HCT116 (cell line): ENCODE data around the gene ENPEP. TPM values are rescaled to one million over a fixed set of nuclear protein-coding genes. Genes with fewer than 3 reads are reported as not detected.

Source experiments
- ATAC-seq: fragments of 200-7000 bp; cut with Tn5 transposase; 2 replicates; pipeline ENCODE4 v1.9.1; 2020; ENCODE audit warnings: mild to moderate bottlenecking, moderate library complexity
- BruUV-seq: library from RNA; stranded (reverse); fragments of 400-500 nt; replicated peaks from 2 replicates; lab custom pipeline; 2021; lab: Mats Ljungman, UMichigan
- CTCF ChIA-PET: fragments of 300-600 bp; sonication (Branson Sonifier 250); formaldehyde crosslinking; loops from one replicate; lab custom pipeline; 2021; ENCODE audit warnings: antibody characterized with exemption; lab: Charles Lee
- POLR2A ChIA-PET: fragments of 300-600, 350-600 bp; sonication (Branson Sonifier 250); formaldehyde crosslinking; loops from one replicate; lab custom pipeline; 2021; ENCODE audit warnings: antibody characterized with exemption; lab: Charles Lee
- RAD21 ChIA-PET, 2 experiments: fragments of 300-600 bp; sonication (Branson Sonifier 250); formaldehyde crosslinking; loops; one replicate each; lab custom pipeline; 2023; ENCODE audit warnings: low total read pairs in 2 of 2; ENCODE audit not compliant: uncharacterized antibody in 2 of 2, unreplicated experiment in 2 of 2, low non-redundant PET in 1 of 2; lab: Charles Lee
- DNase-seq: peaks from one replicate; pipeline ENCODE4 v3.0.0-alpha.2; 2010; ENCODE audit warnings: low read depth, low spot score
- H2AFZ ChIP-seq: fragments of 200-600 bp; shearing (Covaris generic), sonication (generic); 2 replicates; pipeline ENCODE4 v1.6.1; 2017; ENCODE audit warnings: low read depth, mixed run types, mixed read lengths, antibody characterized with exemption, low read length; ENCODE audit not compliant: poor library complexity, severe bottlenecking
- H3K27ac ChIP-seq: 2 replicates; pipeline ENCODE4 v1.5.1; 2012; ENCODE audit warnings: low read depth, low read length
- H3K27me3 ChIP-seq: fragments of 200-600 bp; sonication (generic); 2 replicates; pipeline ENCODE4 v1.6.1; 2016; ENCODE audit warnings: mixed run types, low read length, mixed read lengths; ENCODE audit not compliant: insufficient read depth
- H3K36me3 ChIP-seq, 2 experiments: fragments of 200-500 bp in 1 of 2; fragments of 200-600 bp in 1 of 2; sonication (Bioruptor generic) in 1 of 2; sonication (generic) in 1 of 2; 2 replicates each; pipeline versions ENCODE4 v1.5.1 to v1.6.1; 2014 to 2016; ENCODE audit warnings: low read length in 2 of 2, inconsistent platforms in 1 of 2, mixed read lengths in 1 of 2, mixed run types in 1 of 2; ENCODE audit not compliant: insufficient read depth in 2 of 2, control insufficient read depth in 1 of 2
- H3K4me1 ChIP-seq, 2 experiments: fragments of 200-600 bp in 1 of 2; sonication (generic) in 1 of 2; 2 replicates each; pipeline versions ENCODE4 v1.5.1 to v1.6.1; 2012 to 2017; ENCODE audit warnings: low read length in 2 of 2, inconsistent platforms in 1 of 2, mild to moderate bottlenecking in 1 of 2, mixed read lengths in 1 of 2, mixed run types in 1 of 2, moderate library complexity in 1 of 2; ENCODE audit not compliant: insufficient read depth in 2 of 2, control insufficient read depth in 1 of 2
- H3K4me2 ChIP-seq: fragments of 200-600 bp; sonication (generic); 2 replicates; pipeline ENCODE4 v1.6.1; 2017; ENCODE audit warnings: mixed run types, low read length, mixed read lengths
- H3K4me3 ChIP-seq, 2 experiments: fragments of 200-600 bp in 1 of 2; sonication (generic) in 1 of 2; replicated peaks in 1 of 2; 2 replicates each; pipeline ENCODE4 v1.5.1; 2011 to 2016; ENCODE audit warnings: low read length in 2 of 2, control low read depth in 1 of 2, low read depth in 1 of 2, mild to moderate bottlenecking in 1 of 2, mixed read lengths in 1 of 2, mixed run types in 1 of 2
- H3K79me2 ChIP-seq: fragments of 200-600 bp; sonication (generic); 2 replicates; pipeline ENCODE4 v1.6.1; 2017; ENCODE audit warnings: mild to moderate bottlenecking, mixed run types, low read length, moderate library complexity, mixed read lengths; ENCODE audit not compliant: insufficient read depth
- H3K9ac ChIP-seq: fragments of 200-600 bp; sonication (generic); 2 replicates; pipeline ENCODE4 v1.6.1; 2016; ENCODE audit warnings: low read length, mixed read lengths
- H3K9me2 ChIP-seq: fragments of 200-600 bp; sonication (generic), shearing (Covaris generic); 2 replicates; pipeline ENCODE4 v1.6.1; 2017; ENCODE audit warnings: mixed run types, mild to moderate bottlenecking, moderate library complexity; ENCODE audit not compliant: insufficient read depth
- H3K9me3 ChIP-seq, 2 experiments: fragments of 200-500 bp in 1 of 2; fragments of 200-600 bp in 1 of 2; sonication (Bioruptor generic) in 1 of 2; sonication (generic) in 1 of 2; 2 replicates each; pipeline ENCODE4 v1.6.1; 2014 to 2017; ENCODE audit warnings: low read length in 2 of 2, mixed read lengths in 2 of 2, inconsistent platforms in 1 of 2, low read depth in 1 of 2, mild to moderate bottlenecking in 1 of 2, mixed run types in 1 of 2, moderate library complexity in 1 of 2; ENCODE audit not compliant: control insufficient read depth in 1 of 2, insufficient read depth in 1 of 2
- H4K20me1 ChIP-seq: fragments of 200-600 bp; sonication (generic), shearing (Covaris generic); 2 replicates; pipeline ENCODE4 v1.6.1; 2017; ENCODE audit warnings: mixed run types, mild to moderate bottlenecking, moderate library complexity; ENCODE audit not compliant: insufficient read depth
- CBX3 ChIP-seq: IDR thresholded peaks from 2 replicates; pipeline ENCODE4 v1.6.1; 2012; ENCODE audit warnings: low read depth
- CEBPB ChIP-seq: IDR thresholded peaks from 2 replicates; pipeline ENCODE4 v1.6.1; 2012; ENCODE audit warnings: low read depth
- CTCF ChIP-seq, 3 experiments: fragments of 200-600 bp in 1 of 3; sonication (generic) in 1 of 3; IDR thresholded peaks in 2 of 3; conservative IDR thresholded peaks in 1 of 3; 2 replicates each; pipeline ENCODE4 v1.5.1; 2012 to 2017; ENCODE audit warnings: low read depth in 2 of 3, low read length in 2 of 3, antibody characterized with exemption in 1 of 3, borderline replicate concordance in 1 of 3, control low read depth in 1 of 3, mild to moderate bottlenecking in 1 of 3, mixed read lengths in 1 of 3, mixed run types in 1 of 3, moderate library complexity in 1 of 3; ENCODE audit not compliant: insufficient read depth in 1 of 3
- EGR1 ChIP-seq: IDR thresholded peaks from 2 replicates; pipeline ENCODE4 v1.6.1; 2012; ENCODE audit warnings: low read depth
- ELF1 ChIP-seq: IDR thresholded peaks from 2 replicates; pipeline ENCODE4 v1.6.1; 2012; ENCODE audit warnings: low read depth, borderline replicate concordance
- EZH2 ChIP-seq: fragments of 200-600 bp; sonication (generic); IDR thresholded peaks from 2 replicates; pipeline ENCODE4 v1.6.1; 2017; ENCODE audit warnings: antibody characterized with exemption, mixed run types
- EZH2phosphoT487 ChIP-seq: fragments of 200-600 bp; IDR thresholded peaks from 2 replicates; pipeline ENCODE4 v1.6.1; 2018; ENCODE audit warnings: antibody characterized with exemption, borderline replicate concordance
- FOSL1 ChIP-seq: IDR thresholded peaks from 2 replicates; pipeline ENCODE4 v1.6.1; 2012; ENCODE audit warnings: low read depth
- JUND ChIP-seq: IDR thresholded peaks from 2 replicates; pipeline ENCODE4 v1.6.1; 2012
- POLR2A ChIP-seq: IDR thresholded peaks from 2 replicates; pipeline ENCODE4 v1.7.0; 2011; ENCODE audit warnings: borderline replicate concordance; ENCODE audit not compliant: insufficient read depth, insufficient read length; ENCODE audit errors: extremely low read depth
- POLR2AphosphoS5 ChIP-seq: IDR thresholded peaks from 2 replicates; pipeline ENCODE4 v1.6.1; 2011; ENCODE audit warnings: mild to moderate bottlenecking, low read depth, low read length, moderate library complexity
- RAD21 ChIP-seq: IDR thresholded peaks from 2 replicates; pipeline ENCODE4 v1.6.1; 2012; ENCODE audit warnings: low read depth, mild to moderate bottlenecking
- REST ChIP-seq: IDR thresholded peaks from 2 replicates; pipeline ENCODE4 v1.6.1; 2012; ENCODE audit warnings: low read depth
- SIN3A ChIP-seq: IDR thresholded peaks from 2 replicates; pipeline ENCODE4 v1.6.1; 2012; ENCODE audit warnings: low read depth
- SP1 ChIP-seq: IDR thresholded peaks from 2 replicates; pipeline ENCODE4 v1.6.1; 2012; ENCODE audit warnings: low read depth
- SRF ChIP-seq: IDR thresholded peaks from 2 replicates; pipeline ENCODE4 v1.6.1; 2012; ENCODE audit warnings: low read depth
- YY1 ChIP-seq: IDR thresholded peaks from 2 replicates; pipeline ENCODE4 v1.6.1; 2011; ENCODE audit warnings: low read length, low read depth, moderate library complexity, mild to moderate bottlenecking; ENCODE audit not compliant: insufficient replicate concordance; ENCODE audit errors: extremely low read depth
- ZBTB33 ChIP-seq: IDR thresholded peaks from 2 replicates; pipeline ENCODE4 v1.6.1; 2011; ENCODE audit warnings: mild to moderate bottlenecking, low read length, moderate library complexity; ENCODE audit not compliant: insufficient replicate concordance; ENCODE audit errors: extremely low read depth
- ZFX ChIP-seq: fragments of 450-650 bp; IDR thresholded peaks from 2 replicates; pipeline ENCODE4 v1.6.1; 2017
- ZNF274 ChIP-seq: fragments of 200-500 bp; sonication (Bioruptor generic); IDR thresholded peaks from 2 replicates; pipeline ENCODE4 v1.6.1; 2014; ENCODE audit warnings: mild to moderate bottlenecking, low read depth, low read length, inconsistent platforms
- intact Hi-C: fragments of 100-400 bp; cut with micrococcal nuclease; formaldehyde crosslinking; loops from 2 replicates; pipeline ENCODE4 v1.10.0; 2022
- total RNA-seq: library from RNA; stranded (reverse); gene quantifications from one replicate; pipeline ENCODE4 v1.2.1, GENCODE V29; 2021; ENCODE audit not compliant: unreplicated experiment

Gene ENPEP
- total RNA-seq, 1 experiment from 2014 or later = 4.5 TPM

- intact Hi-C loops = loop anchor here (5.0 kb wide), 1 partner anchor 244 kb away; no protein-coding TSS in a partner anchor
- Histone ChIP-seq H3K27me3 (no peaks in the 10 kb centered on the region), H3K4me2 (peak overlapping the region; percentile 54), H3K4me1 (no peaks in the 10 kb centered on the region), H3K79me2 (no peaks in the 10 kb centered on the region), H3K9ac (no peak overlapping the region), H2AFZ (peak overlapping the region; percentile 94), H3K36me3 (no peaks in the 10 kb centered on the region), H3K4me3 (no peak overlapping the region), H4K20me1 (no peaks in the 10 kb centered on the region), H3K9me3 (no peaks in the 10 kb centered on the region), H3K9me2 (no peaks in the 10 kb centered on the region), H3K27ac (no peak overlapping the region)
- peak; percentile 31 for DNase-seq
- RAD21 ChIA-PET = no interaction called here
- ATAC-seq = peak; percentile 86
- no TSS peak for BruUV-seq
- no peak for TF ChIP-seq ZBTB33
- TF ChIP-seq RAD21 = peak; percentile 65
- no peak for TF ChIP-seq POLR2A
- TF ChIP-seq ZNF274 = no peak
- no peak for TF ChIP-seq FOSL1
- 0 out of 2 replicates have a peak, but pooled peaks have one; percentile 13 for TF ChIP-seq CBX3
- TF ChIP-seq ZFX = no peak
- TF ChIP-seq YY1 = no peak
- TF ChIP-seq EZH2 = no peak
- no peak for TF ChIP-seq SIN3A
- TF ChIP-seq SRF = no peak
- TF ChIP-seq REST = no peak
- TF ChIP-seq EZH2phosphoT487 = no peak
- TF ChIP-seq JUND = no peak
- TF ChIP-seq ELF1 = no peak
- TF ChIP-seq CEBPB = no peak
- peak; percentile 57 to 64 (median 57); a peak in 5 of 6 replicates for TF ChIP-seq CTCF (IDR thresholded peaks at IDR 0.05 in 2 of 3, conservative IDR thresholded peaks at IDR 0.05 in 1 of 3; ENCODE audit: borderline replicate concordance in 1 of 3, insufficient read depth in 1 of 3, low read depth in 2 of 3, low read length in 2 of 3)
- TF ChIP-seq SP1 = no peak
- no peak for TF ChIP-seq EGR1
- no peak for TF ChIP-seq POLR2AphosphoS5
- CTCF ChIA-PET = interaction anchor here (0.6 to 2.9 kb wide), 12 partner anchors 10 to 1351 kb away, joined by 3 to 11 read pairs (median 3); no protein-coding TSS in a partner anchor
- POLR2A ChIA-PET = no interaction called here
Observed at GRCh38 chr4:110586131-110586850, 110.3 kb downstream of the ENPEP start.
